ENCODE measurements around the gene PGM1.

The PGM1 gene

DNA sequence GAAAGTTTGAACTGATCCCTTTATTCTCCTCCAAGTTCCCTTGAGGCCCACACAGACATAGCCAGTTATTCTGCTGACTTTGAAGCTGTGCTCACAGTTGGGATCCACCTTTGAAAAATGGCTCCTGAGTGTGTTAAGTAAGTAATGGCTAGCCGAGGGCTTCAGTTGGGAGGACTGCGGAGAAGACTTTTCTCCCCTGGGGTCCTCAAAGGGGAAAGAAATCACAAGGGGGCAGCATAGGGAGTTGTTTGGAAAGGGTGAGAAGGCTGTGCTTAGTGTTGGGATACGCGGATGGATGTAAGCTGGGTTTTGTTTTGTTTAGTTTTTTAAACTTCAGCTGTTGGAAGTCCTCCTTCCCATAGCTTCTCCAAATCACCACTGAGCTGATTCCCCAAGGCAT, 8.3 kb downstream of the PGM1 start:
- no peak for DNase-seq

GRCh38 chr1:63601912-63602311, 8.7 kb downstream of the PGM1 start:
- no peak for DNase-seq

DNA sequence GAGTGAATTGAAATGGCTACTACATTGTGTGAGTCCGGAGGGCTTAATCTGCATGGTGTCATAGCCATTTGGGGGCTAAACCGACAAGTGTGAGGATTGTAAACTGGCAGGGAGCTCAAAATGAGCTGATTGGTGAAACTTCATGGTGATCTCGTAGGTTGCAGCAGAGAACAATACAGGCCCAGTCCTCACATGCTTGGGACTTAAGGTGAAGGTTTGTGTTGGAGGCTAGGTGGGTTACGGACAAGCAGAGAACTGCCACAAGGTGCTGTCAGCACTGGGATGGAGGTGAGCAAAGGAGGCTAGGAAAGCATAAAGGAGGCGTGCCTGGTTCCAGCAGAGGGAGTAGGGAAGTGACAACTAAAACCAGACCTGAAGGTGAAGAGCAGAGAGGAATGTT, 9.4 kb downstream of the PGM1 start:
- no peak for DNase-seq

- DNase-seq: no peak
Observed at GRCh38 chr1:63603810-63604209, 10.6 kb downstream of the PGM1 start.

DNA sequence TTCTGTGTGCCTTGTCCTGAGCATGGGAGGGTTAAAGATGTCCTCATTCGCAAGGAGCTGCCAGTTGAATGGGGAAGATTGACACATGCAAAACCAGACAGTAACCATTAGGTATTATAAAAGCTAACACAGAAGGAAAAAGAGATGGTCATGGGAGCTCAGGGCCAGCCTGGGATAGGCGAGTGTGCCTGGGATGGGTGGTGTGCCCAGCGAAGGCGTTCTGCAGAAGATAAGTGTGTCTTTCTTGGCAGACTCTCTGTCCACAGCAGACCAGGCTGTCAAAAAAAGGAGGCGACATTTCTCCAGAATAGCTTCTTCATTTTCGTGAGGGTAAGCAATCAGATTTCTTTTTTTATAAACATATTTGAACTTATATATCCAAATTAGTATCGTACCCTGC, 14.1 kb downstream of the PGM1 start:
- DNase-seq: no peak

DNA sequence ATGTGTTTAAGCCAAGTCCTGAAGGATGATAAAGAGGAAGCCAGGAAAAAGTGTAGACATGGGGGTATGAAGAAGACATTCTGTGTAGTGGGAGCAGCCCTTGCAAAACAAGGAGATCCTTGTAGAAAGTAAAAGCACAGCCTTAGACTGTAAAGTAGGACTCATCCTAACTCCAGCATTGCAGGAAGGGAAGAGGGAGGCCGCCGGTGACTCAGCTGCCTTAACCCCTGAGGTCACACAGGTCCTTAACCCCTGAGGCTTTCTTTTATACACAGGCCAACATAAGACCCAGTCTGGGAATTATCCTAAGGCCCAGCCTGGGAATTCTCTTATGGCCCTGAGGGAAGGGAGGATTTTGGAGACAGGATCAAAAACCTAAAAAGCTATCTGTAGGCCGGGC, 18.0 kb downstream of the PGM1 start:
- no peak for DNase-seq

DNA sequence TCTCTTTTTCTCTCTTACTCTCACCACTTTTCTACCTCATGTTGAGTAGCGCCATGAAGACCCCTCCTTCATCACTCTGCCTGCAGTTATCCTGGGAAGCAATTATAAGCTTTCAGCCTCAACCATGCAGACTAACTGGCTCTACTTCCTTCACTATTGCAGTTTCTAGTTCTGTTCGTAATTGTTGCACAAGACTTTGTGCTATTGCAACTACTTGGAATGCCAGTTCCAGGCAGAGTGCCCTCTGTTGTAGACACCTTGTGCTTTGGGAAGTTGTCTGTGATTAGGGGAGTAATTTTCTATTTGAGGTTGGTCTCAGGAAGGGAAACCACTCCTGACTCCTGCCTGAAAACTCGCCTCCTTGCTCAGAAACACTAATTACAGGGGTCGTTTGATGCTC, 19.4 kb downstream of the PGM1 start:
- DNase-seq: no peak

- no peak for DNase-seq
Observed at GRCh38 chr1:63612971-63613370, 19.8 kb downstream of the PGM1 start.

DNA sequence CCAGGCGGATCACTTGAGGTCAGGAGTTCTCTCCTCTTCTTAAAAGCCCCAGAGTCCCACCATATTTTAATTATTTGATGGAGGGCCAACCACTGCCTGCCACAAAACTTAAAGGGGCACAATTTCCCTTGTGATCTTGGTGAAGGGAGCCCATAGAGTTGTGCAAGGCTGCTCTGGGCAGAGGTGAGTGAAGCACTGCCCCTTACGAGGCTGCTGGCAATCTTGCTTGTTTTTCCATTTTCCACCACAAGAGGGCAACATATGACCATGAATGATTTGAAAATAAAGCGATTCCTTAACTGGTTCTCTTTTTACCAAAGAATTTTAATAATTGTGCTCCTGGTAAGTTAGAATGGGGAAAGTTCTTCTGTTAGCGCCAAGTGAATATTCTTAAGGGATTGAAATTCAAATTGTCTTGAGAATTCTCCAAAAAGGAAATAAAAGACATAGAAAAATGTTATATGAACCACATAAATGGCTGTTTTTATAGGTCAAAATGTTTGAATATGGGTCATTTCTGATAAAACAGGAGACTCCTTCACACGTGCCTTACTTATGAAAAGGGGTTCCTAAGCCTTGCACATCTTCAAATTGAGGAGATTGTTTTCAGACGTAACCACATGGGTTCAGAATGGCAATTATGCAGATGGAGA, 22.7 kb downstream of the PGM1 start:
- peak; percentile 51 to 82 for DNase-seq

DNA sequence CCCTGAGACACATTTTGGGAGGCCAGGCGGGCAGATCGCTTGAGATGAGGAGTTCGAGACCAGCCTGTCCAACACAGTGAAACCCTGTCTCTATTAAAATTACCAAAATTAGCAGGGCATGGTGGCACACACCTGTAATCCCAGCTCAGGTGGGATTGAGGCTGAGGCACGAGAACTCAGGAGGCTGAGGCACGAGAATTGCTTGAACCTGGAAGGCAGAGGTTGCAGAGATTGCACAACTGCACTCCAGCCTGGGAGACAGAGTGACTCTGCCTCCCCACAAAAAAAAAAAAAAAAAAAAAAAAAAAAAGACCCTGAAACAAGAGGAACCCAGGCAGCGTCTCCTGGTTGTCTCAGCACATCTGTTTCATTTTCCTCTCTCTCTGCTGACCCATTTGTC, 24.2 kb downstream of the PGM1 start:
- DNase-seq: no peak

- no peak for DNase-seq
Observed at GRCh38 chr1:63618011-63618410, 24.8 kb downstream of the PGM1 start.

DNA sequence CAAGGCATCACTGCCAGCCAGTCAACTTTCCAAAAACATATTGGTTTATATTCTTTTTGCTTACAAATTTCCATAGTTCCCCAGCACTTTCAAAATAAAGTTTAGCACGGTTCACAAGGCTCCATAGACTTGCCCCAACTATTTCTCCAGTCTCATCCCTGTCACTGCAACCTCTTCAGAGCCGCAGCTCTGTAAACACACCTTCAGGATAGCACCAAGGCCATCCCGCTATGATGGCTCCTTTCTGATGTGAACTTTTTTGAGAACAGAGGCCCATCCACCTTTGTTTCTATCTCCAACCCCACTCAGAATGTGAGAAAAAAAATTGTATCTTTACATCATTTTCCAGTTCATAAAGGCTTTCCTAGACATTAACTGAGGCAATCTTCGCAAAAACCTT, 26.3 kb downstream of the PGM1 start:
- no peak for DNase-seq

DNA sequence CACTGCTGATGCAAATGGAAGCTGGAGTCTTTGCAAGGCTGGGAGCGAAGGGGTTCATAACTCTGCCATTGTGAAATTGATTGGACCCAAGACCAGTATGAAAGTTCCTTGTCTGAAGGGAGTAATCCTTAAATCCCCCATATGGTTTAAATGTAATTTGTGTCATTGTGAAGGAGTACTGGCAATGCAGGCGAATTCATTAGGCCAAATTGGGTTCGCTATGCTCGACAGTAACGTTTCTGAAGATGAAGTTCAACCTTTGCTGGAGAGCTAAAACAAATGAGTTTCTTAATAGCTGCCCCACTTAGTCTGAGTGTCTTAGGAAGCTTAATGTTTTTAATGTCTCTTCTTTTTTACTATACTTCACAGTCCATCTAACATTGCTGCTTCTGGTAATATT, 27.5 kb downstream of the PGM1 start:
- no peak for DNase-seq

DNA sequence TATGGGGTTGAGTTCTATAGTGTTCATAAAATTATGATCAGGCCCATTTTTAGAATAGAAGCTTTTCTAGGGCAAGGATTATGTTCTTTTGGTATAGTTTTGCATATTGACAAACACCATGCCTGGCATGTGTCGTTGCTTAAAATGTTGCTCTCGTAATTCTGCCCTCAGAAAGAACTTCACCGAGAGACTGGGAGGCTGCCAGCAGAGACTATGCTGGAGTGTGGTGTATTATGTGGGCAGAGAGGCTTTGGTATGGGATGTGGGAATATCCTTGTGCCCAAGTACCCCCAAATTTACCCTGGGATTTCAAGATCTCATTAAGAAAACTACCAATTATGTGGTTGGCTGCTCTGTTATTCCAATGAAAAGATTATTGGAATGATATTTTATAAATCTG, 27.9 kb downstream of the PGM1 start:
- no peak for DNase-seq

- DNase-seq: no peak
Observed at GRCh38 chr1:63621698-63622097, 28.5 kb downstream of the PGM1 start.

DNA sequence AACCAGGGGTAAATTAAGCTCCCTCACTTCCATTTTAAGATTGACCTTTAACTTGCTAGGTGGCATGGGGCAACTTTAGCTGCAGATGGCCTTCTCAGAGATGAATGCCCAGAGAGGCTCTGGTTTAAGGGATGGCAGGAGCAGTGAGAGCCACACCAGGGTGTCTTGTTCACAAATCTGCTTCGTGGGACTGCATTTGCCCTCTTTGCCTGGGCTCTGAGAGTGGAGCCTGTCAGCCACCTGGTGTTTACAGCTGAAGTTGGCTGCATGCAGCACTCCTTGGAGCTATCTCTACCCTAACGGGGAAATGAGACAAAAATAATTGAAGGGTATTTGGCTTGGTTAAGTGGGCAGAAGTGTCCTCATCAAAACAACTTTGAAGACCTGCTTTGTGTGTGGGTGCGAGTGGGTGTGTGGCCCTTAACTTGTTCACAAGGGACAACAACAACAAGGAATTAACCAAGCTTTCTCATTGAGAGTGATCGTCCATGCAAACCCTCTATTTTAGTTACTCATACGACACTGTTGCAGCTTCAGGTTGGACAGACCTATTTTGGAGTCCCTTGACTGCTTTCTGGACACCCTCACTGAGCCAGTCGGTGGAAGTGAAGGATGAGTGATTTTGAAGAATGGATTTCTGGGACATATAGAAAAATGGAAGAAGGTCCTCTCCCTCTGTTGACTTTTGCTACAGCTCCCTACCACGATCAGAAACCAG, 29.8 kb downstream of the PGM1 start:
- no peak for DNase-seq

DNA sequence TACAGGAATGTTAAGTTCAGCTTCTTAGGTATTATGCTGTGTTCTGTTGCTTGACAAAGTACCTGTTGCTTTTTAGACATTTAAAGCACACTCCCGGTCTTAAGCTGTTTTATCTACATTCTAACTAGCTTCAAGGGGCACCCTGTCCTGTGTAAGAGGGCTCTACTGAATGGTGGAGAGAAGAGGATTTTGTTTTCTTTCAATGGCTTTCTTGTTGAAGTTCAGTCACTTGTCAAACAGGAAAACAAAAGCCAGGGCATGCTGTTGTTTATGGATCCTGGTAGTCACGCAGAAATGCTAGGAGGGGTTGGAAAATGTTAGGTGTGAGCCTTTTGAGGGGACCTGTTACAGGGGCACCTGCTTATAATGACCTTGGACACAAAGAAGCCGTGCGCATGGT, 30.7 kb downstream of the PGM1 start:
- no peak for DNase-seq

- no peak for DNase-seq
Observed at GRCh38 chr1:63624911-63625310, 31.7 kb downstream of the PGM1 start.

GRCh38 chr1:63626222-63626621, 33.0 kb downstream of the PGM1 start:
- DNase-seq: no peak

DNA sequence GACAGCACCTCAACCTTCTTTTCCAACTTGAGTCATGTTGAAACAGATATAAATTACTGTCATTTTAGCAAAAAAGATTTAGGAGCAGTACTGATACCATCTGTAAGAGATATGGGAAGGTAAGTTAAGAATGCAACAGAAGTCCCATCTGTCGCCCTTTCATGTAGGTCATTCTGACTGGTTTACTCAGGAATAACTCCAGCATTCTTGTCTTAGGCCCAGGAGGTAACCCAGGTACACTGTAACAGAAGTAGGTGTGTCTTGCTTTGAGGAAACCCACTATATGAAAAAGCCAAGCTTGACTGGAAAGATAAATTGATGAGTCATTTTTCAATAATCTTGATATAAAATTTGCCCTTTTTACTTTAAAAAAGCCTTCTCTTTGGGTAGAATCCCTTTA, 35.4 kb downstream of the PGM1 start:
- DNase-seq: no peak

DNA sequence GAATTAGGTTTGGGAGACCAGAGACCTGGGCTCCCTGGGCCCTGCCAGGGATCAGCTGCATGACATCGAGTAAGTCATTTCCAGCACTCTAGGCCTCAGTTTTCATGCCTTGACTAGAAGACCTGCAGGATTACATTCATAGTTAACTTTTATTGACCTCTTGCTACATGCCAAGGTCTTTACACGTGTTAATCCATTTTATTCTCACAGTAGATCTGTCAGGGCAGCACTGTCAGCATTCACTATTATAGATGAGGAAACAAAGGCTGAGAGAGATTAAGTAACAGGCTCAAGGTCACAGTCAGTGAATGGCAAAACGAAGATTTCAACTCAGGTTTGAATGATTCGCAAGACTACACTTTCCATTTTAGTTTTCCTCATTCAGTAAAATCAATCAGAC, 37.0 kb downstream of the PGM1 start:
- no peak for DNase-seq

GRCh38 chr1:63630666-63631065, 37.5 kb downstream of the PGM1 start:
- DNase-seq: no peak

DNA sequence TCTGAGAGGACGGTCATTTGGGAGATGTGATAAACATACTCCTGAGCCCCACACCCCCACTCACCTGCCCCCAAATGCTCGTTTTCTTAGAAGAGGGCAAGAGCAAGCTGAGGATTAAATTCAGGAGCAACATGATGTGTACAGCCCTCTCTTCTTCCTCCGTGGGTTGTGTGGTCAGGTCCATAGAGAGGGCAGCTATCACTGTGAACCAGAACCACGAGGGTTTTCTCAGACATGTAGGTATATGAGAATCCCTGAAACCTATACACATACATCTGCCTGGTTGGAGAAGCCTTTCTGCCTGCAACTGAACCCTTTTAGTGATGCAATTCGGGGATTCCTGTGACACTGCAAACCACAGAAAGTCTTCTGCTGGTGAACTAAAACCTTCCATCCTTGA, 38.9 kb downstream of the PGM1 start:
- no peak for DNase-seq

DNA sequence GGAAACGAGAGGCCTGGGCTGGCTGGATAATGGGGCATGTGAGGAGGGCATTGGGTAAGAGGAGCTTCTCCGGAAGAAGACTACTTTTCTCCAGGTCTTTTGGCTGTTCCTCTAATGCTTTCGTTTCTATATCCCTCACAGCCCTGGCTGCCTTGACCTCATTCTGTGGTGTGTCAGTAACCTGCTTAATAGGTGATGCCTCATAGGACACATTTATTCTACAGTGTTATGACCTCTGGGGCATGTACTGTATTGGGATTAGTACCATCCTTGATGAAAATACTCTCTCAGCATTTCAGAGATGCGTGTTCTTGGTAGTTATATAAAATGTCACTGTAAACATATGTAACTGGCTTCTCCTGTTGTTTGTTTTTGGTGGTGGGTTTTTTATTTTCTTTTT, 40.1 kb downstream of the PGM1 start:
- DNase-seq: no peak

DNA sequence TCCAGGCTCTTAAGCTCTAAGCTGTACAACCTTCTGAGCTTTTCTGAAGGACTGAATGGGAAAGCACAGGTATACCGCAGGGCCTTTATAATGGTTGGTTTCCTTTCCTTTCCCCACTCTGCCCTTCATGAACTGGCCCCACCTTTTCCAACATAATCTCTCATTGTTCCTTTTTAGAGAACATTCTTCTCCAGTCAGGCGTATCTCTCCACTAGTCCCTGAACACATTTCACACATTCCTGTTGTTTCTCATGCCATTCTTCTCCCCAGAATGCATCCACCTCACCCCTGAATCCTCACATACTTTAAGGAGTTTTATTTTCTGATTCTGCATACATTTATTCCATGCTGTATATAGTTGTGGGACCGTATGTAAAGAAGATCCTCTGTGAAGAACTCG, 41.3 kb downstream of the PGM1 start:
- no peak for DNase-seq
